HEK293 (cell line): ENCODE data around the gene ARFGEF2.

Experiments
- CTCF ChIA-PET: fragments of 350-600 bp; formaldehyde crosslinking; extraction: SDS; loops from one replicate; lab custom pipeline; 2021; ENCODE audit warnings: antibody characterized with exemption; lab: Yijun Ruan, JAX
- POLR2A ChIA-PET: fragments of 300-600 bp; formaldehyde crosslinking; extraction: SDS; loops from one replicate; lab custom pipeline; 2020; ENCODE audit warnings: antibody characterized with exemption, inconsistent platforms; lab: Yijun Ruan, JAX
- H3K27ac ChIP-seq: fragments of 200-500 bp; sonication (Bioruptor generic); 2 replicates; pipeline ENCODE4 v1.5.1; 2014; ENCODE audit warnings: low read depth, low read length, control low read depth, inconsistent platforms; ENCODE audit errors: extremely low read depth
- H3K36me3 ChIP-seq, 2 experiments: fragments of 200-500 bp in 1 of 2; sonication (Bioruptor generic) in 1 of 2; 1 replicate in 1 of 2; 2 replicates in 1 of 2; pipeline ENCODE4 v1.5.1; 2014 to 2017; ENCODE audit warnings: inconsistent platforms in 2 of 2, low read length in 2 of 2; ENCODE audit not compliant: control insufficient read depth in 2 of 2, insufficient read depth in 1 of 2
- H3K4me1 ChIP-seq: fragments of 200-500 bp; sonication (Bioruptor generic); 2 replicates; pipeline ENCODE4 v1.5.1; 2014; ENCODE audit warnings: mild to moderate bottlenecking, low read length, inconsistent platforms; ENCODE audit not compliant: control insufficient read depth, insufficient read depth
- H3K4me3 ChIP-seq: 2 replicates; pipeline ENCODE4 v1.5.1; 2011; ENCODE audit warnings: low read depth, mild to moderate bottlenecking, control low read depth, low read length, moderate library complexity
- H3K9me3 ChIP-seq: fragments of 200-500 bp; sonication (Bioruptor generic); 2 replicates; pipeline ENCODE4 v1.5.1; 2014; ENCODE audit warnings: low read depth, low read length, inconsistent platforms; ENCODE audit not compliant: control insufficient read depth, insufficient read depth
- BCL11A ChIP-seq: fragments of 450-650 bp; formaldehyde crosslinking; IDR thresholded peaks from 2 replicates; pipeline ENCODE4 v1.5.1; 2016; ENCODE audit warnings: low read depth, missing biosample characterization, missing genetic modification characterization
- GLI4 ChIP-seq: fragments of 450-650 bp; formaldehyde crosslinking; IDR thresholded peaks from 2 replicates; pipeline ENCODE4 v1.5.1; 2016; ENCODE audit warnings: missing biosample characterization, missing genetic modification characterization
- PBX3 ChIP-seq: sonication (generic); formaldehyde crosslinking; IDR thresholded peaks from 2 replicates; pipeline ENCODE4 v1.8.1; 2022; ENCODE audit warnings: mild to moderate bottlenecking, moderate library complexity, missing genetic modification reagents
- PRDM1 ChIP-seq: fragments of 450-650 bp; formaldehyde crosslinking; IDR thresholded peaks from 2 replicates; pipeline ENCODE4; 2016; ENCODE audit warnings: missing biosample characterization, missing genetic modification characterization
- TCF7L2 ChIP-seq: IDR thresholded peaks from 2 replicates; pipeline ENCODE4 v1.6.1; 2011; ENCODE audit warnings: low read depth, mild to moderate bottlenecking, inconsistent platforms, low read length, moderate library complexity, borderline replicate concordance
- YY1 ChIP-seq: fragments of 450-650 bp; formaldehyde crosslinking; IDR thresholded peaks from 2 replicates; pipeline ENCODE4 v1.5.1; 2018; ENCODE audit warnings: missing biosample characterization, missing genetic modification characterization
- ZNF10 ChIP-seq: fragments of 450-650 bp; formaldehyde crosslinking; IDR thresholded peaks from 2 replicates; pipeline ENCODE4 v1.5.1; 2017; ENCODE audit warnings: missing biosample characterization, missing genetic modification characterization
- ZNF114 ChIP-seq: fragments of 450-650 bp; formaldehyde crosslinking; IDR thresholded peaks from 2 replicates; pipeline ENCODE4 v1.5.0; 2017; ENCODE audit warnings: missing biosample characterization, missing genetic modification characterization
- ZNF18 ChIP-seq: fragments of 450-650 bp; formaldehyde crosslinking; IDR thresholded peaks from 2 replicates; pipeline ENCODE4 v1.5.1; 2016; ENCODE audit warnings: missing biosample characterization, missing genetic modification characterization
- ZNF19 ChIP-seq: fragments of 450-650 bp; formaldehyde crosslinking; IDR thresholded peaks from 2 replicates; pipeline ENCODE4; 2016; ENCODE audit warnings: missing biosample characterization, missing genetic modification characterization, low read depth
- ZNF202 ChIP-seq: fragments of 450-650 bp; formaldehyde crosslinking; IDR thresholded peaks from 2 replicates; pipeline ENCODE4 v1.5.1; 2016; ENCODE audit warnings: missing biosample characterization, missing genetic modification characterization, borderline replicate concordance
- ZNF211 ChIP-seq: fragments of 450-650 bp; formaldehyde crosslinking; IDR thresholded peaks from 2 replicates; pipeline ENCODE4 v1.5.1; 2016; ENCODE audit warnings: low read depth, missing biosample characterization, missing genetic modification characterization
- ZNF280C ChIP-seq: fragments of 450-650 bp; formaldehyde crosslinking; IDR thresholded peaks from 2 replicates; pipeline ENCODE4 v1.5.1; 2016; ENCODE audit warnings: missing biosample characterization, missing genetic modification characterization
- ZNF311 ChIP-seq: fragments of 450-650 bp; formaldehyde crosslinking; IDR thresholded peaks from 2 replicates; pipeline ENCODE4 v1.5.1; 2017; ENCODE audit warnings: missing biosample characterization, missing genetic modification characterization, borderline replicate concordance
- ZNF335 ChIP-seq: fragments of 450-650 bp; formaldehyde crosslinking; conservative IDR thresholded peaks from 2 replicates; pipeline ENCODE4 v1.5.1; 2016; ENCODE audit warnings: missing biosample characterization, missing genetic modification characterization
- ZNF433 ChIP-seq: fragments of 450-650 bp; formaldehyde crosslinking; IDR thresholded peaks from 2 replicates; pipeline ENCODE4 v1.5.1; 2016; ENCODE audit warnings: missing biosample characterization, missing genetic modification characterization, low read depth
- ZNF449 ChIP-seq: fragments of 450-650 bp; formaldehyde crosslinking; IDR thresholded peaks from 2 replicates; pipeline ENCODE4 v1.5.1; 2017; ENCODE audit warnings: missing biosample characterization, mild to moderate bottlenecking, missing genetic modification characterization, moderate library complexity
- ZNF549 ChIP-seq: fragments of 450-650 bp; IDR thresholded peaks from 2 replicates; pipeline ENCODE4 v1.5.1; 2018; ENCODE audit warnings: missing biosample characterization, missing genetic modification characterization, mild to moderate bottlenecking, inconsistent platforms, moderate library complexity
- ZNF555 ChIP-seq: fragments of 450-650 bp; formaldehyde crosslinking; conservative IDR thresholded peaks from 2 replicates; pipeline ENCODE4 v1.5.1; 2017; ENCODE audit warnings: missing biosample characterization, mild to moderate bottlenecking, missing genetic modification characterization, inconsistent platforms
- ZNF596 ChIP-seq: fragments of 450-650 bp; IDR thresholded peaks from 2 replicates; pipeline ENCODE4 v1.5.0; 2018; ENCODE audit warnings: missing biosample characterization, mild to moderate bottlenecking, missing genetic modification characterization, moderate library complexity
- ZNF621 ChIP-seq: fragments of 450-650 bp; formaldehyde crosslinking; IDR thresholded peaks from 2 replicates; pipeline ENCODE4 v1.5.1; 2017; ENCODE audit warnings: missing biosample characterization, missing genetic modification characterization
- ZNF660 ChIP-seq: fragments of 450-650 bp; IDR thresholded peaks from 2 replicates; pipeline ENCODE4 v1.5.1; 2018; ENCODE audit warnings: missing biosample characterization, mild to moderate bottlenecking, missing genetic modification characterization
- ZNF677 ChIP-seq: fragments of 450-650 bp; IDR thresholded peaks from 2 replicates; pipeline ENCODE4 v1.5.0; 2018; ENCODE audit warnings: missing biosample characterization, mild to moderate bottlenecking, missing genetic modification characterization, moderate library complexity
- ZNF776 ChIP-seq: fragments of 450-650 bp; formaldehyde crosslinking; IDR thresholded peaks from 2 replicates; pipeline ENCODE4 v1.5.0; 2017; ENCODE audit warnings: missing biosample characterization, missing genetic modification characterization, borderline replicate concordance
- ZNF830 ChIP-seq: fragments of 450-650 bp; IDR thresholded peaks from 2 replicates; pipeline ENCODE4 v1.5.0; 2018; ENCODE audit warnings: missing biosample characterization, missing genetic modification characterization, low read depth, mild to moderate bottlenecking, moderate library complexity
- ZSCAN30 ChIP-seq: fragments of 450-650 bp; IDR thresholded peaks from 2 replicates; pipeline ENCODE4 v1.5.1; 2018; ENCODE audit warnings: missing biosample characterization, mild to moderate bottlenecking, missing genetic modification characterization, moderate library complexity
- ZXDB ChIP-seq: fragments of 450-650 bp; formaldehyde crosslinking; IDR thresholded peaks from 2 replicates; pipeline ENCODE4 v1.5.1; 2016; ENCODE audit warnings: missing biosample characterization, missing genetic modification characterization

The ARFGEF2 gene

GRCh38 chr20:48995589-48995988, 74.1 kb downstream of the ARFGEF2 start:
- TF ChIP-seq ZNF335 (tag by site-specific recombination) = no peak
- TF ChIP-seq ZNF202 (tag by site-specific recombination) = no peak
- no peak for TF ChIP-seq PRDM1 (tag by site-specific recombination)
- no peak for TF ChIP-seq ZNF621
- no peak for TF ChIP-seq YY1
- TF ChIP-seq ZNF114 (tag by site-specific recombination) = no peak
- TF ChIP-seq PBX3 = no peak
- TF ChIP-seq TCF7L2 = no peak
- TF ChIP-seq ZXDB (tag by site-specific recombination) = no peak
- TF ChIP-seq ZNF660 (tag by site-specific recombination) = no peak
- TF ChIP-seq ZNF433 (tag by site-specific recombination) = no peak
- TF ChIP-seq ZNF677 (tag by site-specific recombination) = no peak
- TF ChIP-seq ZNF280C (tag by site-specific recombination) = no peak
- no peak for TF ChIP-seq ZNF211 (tag by site-specific recombination)
- no peak for TF ChIP-seq ZNF311 (tag by site-specific recombination)
- ChIA-PET POLR2A (interaction anchor here (0.6 kb wide), 1 partner anchor 239 kb away, joined by 3 read pairs; no protein-coding TSS in a partner anchor), CTCF (no interaction called here)
- peaks cover 21 to 93% of the 10 kb centered on the region in 2 experiments for H3K36me3 ChIP-seq
- no peaks in the 10 kb centered on the region for H3K4me1 ChIP-seq
- no peak overlapping the region for H3K4me3 ChIP-seq
- no peaks in the 10 kb centered on the region for H3K9me3 ChIP-seq
- H3K27ac ChIP-seq = no peak overlapping the region

GRCh38 chr20:48999890-49000870, 78.7 kb downstream of the ARFGEF2 start:
- Histone ChIP-seq H3K27ac (no peak overlapping the region), H3K36me3 (peaks cover 24 to 69% of the 10 kb centered on the region in 2 experiments), H3K4me3 (no peak overlapping the region), H3K4me1 (no peaks in the 10 kb centered on the region), H3K9me3 (no peaks in the 10 kb centered on the region)
- POLR2A ChIA-PET = interaction anchor here (0.5 to 0.6 kb wide), 2 partner anchors 95 to 175 kb away, joined by 6 read pairs; no protein-coding TSS in a partner anchor
- CTCF ChIA-PET = interaction anchor here (0.6 to 1.0 kb wide), 2 partner anchors 78 to 228 kb away, joined by 3 to 4 read pairs; no protein-coding TSS in a partner anchor
- no peak for TF ChIP-seq ZNF660 (tag by site-specific recombination)
- no peak for TF ChIP-seq PBX3
- TF ChIP-seq ZNF10 = no peak
- TF ChIP-seq ZNF449 (tag by site-specific recombination) = no peak
- TF ChIP-seq GLI4 = no peak
- no peak for TF ChIP-seq ZNF19 (tag by site-specific recombination)
- no peak for TF ChIP-seq ZNF830
- TF ChIP-seq ZNF596 (tag by site-specific recombination) = no peak
- TF ChIP-seq BCL11A = no peak
- TF ChIP-seq ZNF555 = no peak
- no peak for TF ChIP-seq ZNF549 (tag by site-specific recombination)
- no peak for TF ChIP-seq ZSCAN30 (tag by site-specific recombination)
- no peak for TF ChIP-seq ZNF776 (tag by site-specific recombination)
- no peak for TF ChIP-seq ZNF18
